HCT116 (cell line): ENCODE measurements around the gene MRPL37. TPM values are rescaled to one million over a fixed set of nuclear protein-coding genes. Genes with fewer than 3 reads are reported as not detected.

Experiments
- ATAC-seq: fragments of 200-7000 bp; cut with Tn5 transposase; 2 replicates; pipeline ENCODE4 v1.9.1; 2020; ENCODE audit warnings: mild to moderate bottlenecking, moderate library complexity
- BruUV-seq: library from RNA; stranded (reverse); fragments of 400-500 nt; replicated peaks from 2 replicates; lab custom pipeline; 2021; lab: Mats Ljungman, UMichigan
- CTCF ChIA-PET: fragments of 300-600 bp; sonication (Branson Sonifier 250); formaldehyde crosslinking; loops from one replicate; lab custom pipeline; 2021; ENCODE audit warnings: antibody characterized with exemption; lab: Charles Lee
- POLR2A ChIA-PET: fragments of 300-600, 350-600 bp; sonication (Branson Sonifier 250); formaldehyde crosslinking; loops from one replicate; lab custom pipeline; 2021; ENCODE audit warnings: antibody characterized with exemption; lab: Charles Lee
- RAD21 ChIA-PET, 2 experiments: fragments of 300-600 bp; sonication (Branson Sonifier 250); formaldehyde crosslinking; loops; one replicate each; lab custom pipeline; 2023; ENCODE audit warnings: low total read pairs in 2 of 2; ENCODE audit not compliant: uncharacterized antibody in 2 of 2, unreplicated experiment in 2 of 2, low non-redundant PET in 1 of 2; lab: Charles Lee
- DNase-seq: peaks from one replicate; pipeline ENCODE4 v3.0.0-alpha.2; 2010; ENCODE audit warnings: low read depth, low spot score
- H2AFZ ChIP-seq: fragments of 200-600 bp; shearing (Covaris generic), sonication (generic); 2 replicates; pipeline ENCODE4 v1.6.1; 2017; ENCODE audit warnings: low read depth, mixed run types, mixed read lengths, antibody characterized with exemption, low read length; ENCODE audit not compliant: poor library complexity, severe bottlenecking
- H3K27ac ChIP-seq: 2 replicates; pipeline ENCODE4 v1.5.1; 2012; ENCODE audit warnings: low read depth, low read length
- H3K27me3 ChIP-seq: fragments of 200-600 bp; sonication (generic); 2 replicates; pipeline ENCODE4 v1.6.1; 2016; ENCODE audit warnings: mixed run types, low read length, mixed read lengths; ENCODE audit not compliant: insufficient read depth
- H3K36me3 ChIP-seq, 2 experiments: fragments of 200-500 bp in 1 of 2; fragments of 200-600 bp in 1 of 2; sonication (Bioruptor generic) in 1 of 2; sonication (generic) in 1 of 2; 2 replicates each; pipeline versions ENCODE4 v1.5.1 to v1.6.1; 2014 to 2016; ENCODE audit warnings: low read length in 2 of 2, inconsistent platforms in 1 of 2, mixed read lengths in 1 of 2, mixed run types in 1 of 2; ENCODE audit not compliant: insufficient read depth in 2 of 2, control insufficient read depth in 1 of 2
- H3K4me1 ChIP-seq, 2 experiments: fragments of 200-600 bp in 1 of 2; sonication (generic) in 1 of 2; 2 replicates each; pipeline versions ENCODE4 v1.5.1 to v1.6.1; 2012 to 2017; ENCODE audit warnings: low read length in 2 of 2, inconsistent platforms in 1 of 2, mild to moderate bottlenecking in 1 of 2, mixed read lengths in 1 of 2, mixed run types in 1 of 2, moderate library complexity in 1 of 2; ENCODE audit not compliant: insufficient read depth in 2 of 2, control insufficient read depth in 1 of 2
- H3K4me2 ChIP-seq: fragments of 200-600 bp; sonication (generic); 2 replicates; pipeline ENCODE4 v1.6.1; 2017; ENCODE audit warnings: mixed run types, low read length, mixed read lengths
- H3K4me3 ChIP-seq, 2 experiments: fragments of 200-600 bp in 1 of 2; sonication (generic) in 1 of 2; replicated peaks in 1 of 2; 2 replicates each; pipeline ENCODE4 v1.5.1; 2011 to 2016; ENCODE audit warnings: low read length in 2 of 2, control low read depth in 1 of 2, low read depth in 1 of 2, mild to moderate bottlenecking in 1 of 2, mixed read lengths in 1 of 2, mixed run types in 1 of 2
- H3K79me2 ChIP-seq: fragments of 200-600 bp; sonication (generic); 2 replicates; pipeline ENCODE4 v1.6.1; 2017; ENCODE audit warnings: mild to moderate bottlenecking, mixed run types, low read length, moderate library complexity, mixed read lengths; ENCODE audit not compliant: insufficient read depth
- H3K9ac ChIP-seq: fragments of 200-600 bp; sonication (generic); 2 replicates; pipeline ENCODE4 v1.6.1; 2016; ENCODE audit warnings: low read length, mixed read lengths
- H3K9me2 ChIP-seq: fragments of 200-600 bp; sonication (generic), shearing (Covaris generic); 2 replicates; pipeline ENCODE4 v1.6.1; 2017; ENCODE audit warnings: mixed run types, mild to moderate bottlenecking, moderate library complexity; ENCODE audit not compliant: insufficient read depth
- H3K9me3 ChIP-seq, 2 experiments: fragments of 200-500 bp in 1 of 2; fragments of 200-600 bp in 1 of 2; sonication (Bioruptor generic) in 1 of 2; sonication (generic) in 1 of 2; 2 replicates each; pipeline ENCODE4 v1.6.1; 2014 to 2017; ENCODE audit warnings: low read length in 2 of 2, mixed read lengths in 2 of 2, inconsistent platforms in 1 of 2, low read depth in 1 of 2, mild to moderate bottlenecking in 1 of 2, mixed run types in 1 of 2, moderate library complexity in 1 of 2; ENCODE audit not compliant: control insufficient read depth in 1 of 2, insufficient read depth in 1 of 2
- H4K20me1 ChIP-seq: fragments of 200-600 bp; sonication (generic), shearing (Covaris generic); 2 replicates; pipeline ENCODE4 v1.6.1; 2017; ENCODE audit warnings: mixed run types, mild to moderate bottlenecking, moderate library complexity; ENCODE audit not compliant: insufficient read depth
- CBX3 ChIP-seq: IDR thresholded peaks from 2 replicates; pipeline ENCODE4 v1.6.1; 2012; ENCODE audit warnings: low read depth
- CEBPB ChIP-seq: IDR thresholded peaks from 2 replicates; pipeline ENCODE4 v1.6.1; 2012; ENCODE audit warnings: low read depth
- ELF1 ChIP-seq: IDR thresholded peaks from 2 replicates; pipeline ENCODE4 v1.6.1; 2012; ENCODE audit warnings: low read depth, borderline replicate concordance
- EZH2 ChIP-seq: fragments of 200-600 bp; sonication (generic); IDR thresholded peaks from 2 replicates; pipeline ENCODE4 v1.6.1; 2017; ENCODE audit warnings: antibody characterized with exemption, mixed run types
- EZH2phosphoT487 ChIP-seq: fragments of 200-600 bp; IDR thresholded peaks from 2 replicates; pipeline ENCODE4 v1.6.1; 2018; ENCODE audit warnings: antibody characterized with exemption, borderline replicate concordance
- FOSL1 ChIP-seq: IDR thresholded peaks from 2 replicates; pipeline ENCODE4 v1.6.1; 2012; ENCODE audit warnings: low read depth
- JUND ChIP-seq: IDR thresholded peaks from 2 replicates; pipeline ENCODE4 v1.6.1; 2012
- POLR2AphosphoS5 ChIP-seq: IDR thresholded peaks from 2 replicates; pipeline ENCODE4 v1.6.1; 2011; ENCODE audit warnings: mild to moderate bottlenecking, low read depth, low read length, moderate library complexity
- SIN3A ChIP-seq: IDR thresholded peaks from 2 replicates; pipeline ENCODE4 v1.6.1; 2012; ENCODE audit warnings: low read depth
- SP1 ChIP-seq: IDR thresholded peaks from 2 replicates; pipeline ENCODE4 v1.6.1; 2012; ENCODE audit warnings: low read depth
- SRF ChIP-seq: IDR thresholded peaks from 2 replicates; pipeline ENCODE4 v1.6.1; 2012; ENCODE audit warnings: low read depth
- ZFX ChIP-seq: fragments of 450-650 bp; IDR thresholded peaks from 2 replicates; pipeline ENCODE4 v1.6.1; 2017
- ZNF274 ChIP-seq: fragments of 200-500 bp; sonication (Bioruptor generic); IDR thresholded peaks from 2 replicates; pipeline ENCODE4 v1.6.1; 2014; ENCODE audit warnings: mild to moderate bottlenecking, low read depth, low read length, inconsistent platforms
- intact Hi-C: fragments of 100-400 bp; cut with micrococcal nuclease; formaldehyde crosslinking; loops from 2 replicates; pipeline ENCODE4 v1.10.0; 2022
- total RNA-seq: library from RNA; stranded (reverse); gene quantifications from one replicate; pipeline ENCODE4 v1.2.1, GENCODE V29; 2021; ENCODE audit not compliant: unreplicated experiment
- TF ChIP-seq, protein P1 (sequence below): IDR thresholded peaks from 2 replicates; pipeline ENCODE4 v1.6.1; 2011; ENCODE audit warnings: mild to moderate bottlenecking, low read length, moderate library complexity; ENCODE audit not compliant: insufficient replicate concordance; ENCODE audit errors: extremely low read depth
- TF ChIP-seq, protein P2 (sequence below): IDR thresholded peaks from 2 replicates; pipeline ENCODE4 v1.6.1; 2012

MRPL37 gene
- total RNA-seq, 1 experiment from 2014 or later: 132 TPM

DNA sequence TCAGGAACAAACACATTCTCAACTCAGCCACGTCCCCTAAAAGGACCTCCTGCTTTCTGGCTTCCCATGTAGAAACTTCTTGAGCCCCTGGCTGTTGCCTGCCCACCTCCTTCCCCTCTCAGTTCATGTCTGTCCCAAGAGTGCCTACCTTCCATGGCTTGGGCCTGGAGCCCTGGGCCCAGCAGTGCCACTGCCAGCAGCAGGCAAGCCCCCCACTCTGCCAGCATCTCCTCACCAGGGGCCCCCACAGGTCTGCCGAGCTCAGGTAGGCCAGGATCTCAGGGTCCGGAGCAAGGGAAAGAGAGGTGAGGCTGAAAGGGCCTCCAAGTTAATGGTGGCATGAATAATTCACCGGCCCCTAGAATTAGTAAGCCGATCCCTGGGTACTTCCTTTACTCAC is 47.3 kb upstream of the MRPL37 start, which contains the start of gene CDCP2:
Gene CDCP2, minus strand, starts transcription at position 305 of the 400 bp plus-strand sequence. Its CDS starts 78 bp downstream, at position 227.
- Histone ChIP-seq H3K9me3 (no peaks in the 10 kb centered on the region), H3K9ac (no peak within 1 kb of the TSS), H3K27me3 (no peaks in the 10 kb centered on the region), H3K4me2 (no peak within 1 kb of the TSS), H2AFZ (no peak within 1 kb of the TSS), H3K36me3 (no peaks in the 10 kb centered on the region), H3K4me1 (peaks cover 8 to 14% of the 10 kb centered on the region in 2 experiments), H3K79me2 (no peaks in the 10 kb centered on the region), H3K4me3 (no peak within 1 kb of the TSS), H4K20me1 (no peaks in the 10 kb centered on the region), H3K9me2 (no peaks in the 10 kb centered on the region), H3K27ac (no peak within 1 kb of the TSS)
- BruUV-seq: no TSS peak
- TF ChIP-seq SRF (no peak), EZH2 (no peak), ZFX (no peak), JUND (no peak), ZNF274 (no peak), CBX3 (no peak), SP1 (no peak), SIN3A (no peak), ELF1 (no peak), FOSL1 (no peak), CEBPB (no peak), POLR2AphosphoS5 (no peak), EZH2phosphoT487 (no peak)
- TF ChIP-seq, protein P1, sequence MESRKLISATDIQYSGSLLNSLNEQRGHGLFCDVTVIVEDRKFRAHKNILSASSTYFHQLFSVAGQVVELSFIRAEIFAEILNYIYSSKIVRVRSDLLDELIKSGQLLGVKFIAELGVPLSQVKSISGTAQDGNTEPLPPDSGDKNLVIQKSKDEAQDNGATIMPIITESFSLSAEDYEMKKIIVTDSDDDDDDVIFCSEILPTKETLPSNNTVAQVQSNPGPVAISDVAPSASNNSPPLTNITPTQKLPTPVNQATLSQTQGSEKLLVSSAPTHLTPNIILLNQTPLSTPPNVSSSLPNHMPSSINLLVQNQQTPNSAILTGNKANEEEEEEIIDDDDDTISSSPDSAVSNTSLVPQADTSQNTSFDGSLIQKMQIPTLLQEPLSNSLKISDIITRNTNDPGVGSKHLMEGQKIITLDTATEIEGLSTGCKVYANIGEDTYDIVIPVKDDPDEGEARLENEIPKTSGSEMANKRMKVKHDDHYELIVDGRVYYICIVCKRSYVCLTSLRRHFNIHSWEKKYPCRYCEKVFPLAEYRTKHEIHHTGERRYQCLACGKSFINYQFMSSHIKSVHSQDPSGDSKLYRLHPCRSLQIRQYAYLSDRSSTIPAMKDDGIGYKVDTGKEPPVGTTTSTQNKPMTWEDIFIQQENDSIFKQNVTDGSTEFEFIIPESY: no peak
- TF ChIP-seq, protein P2, sequence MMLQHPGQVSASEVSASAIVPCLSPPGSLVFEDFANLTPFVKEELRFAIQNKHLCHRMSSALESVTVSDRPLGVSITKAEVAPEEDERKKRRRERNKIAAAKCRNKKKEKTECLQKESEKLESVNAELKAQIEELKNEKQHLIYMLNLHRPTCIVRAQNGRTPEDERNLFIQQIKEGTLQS: no peak
- intact Hi-C loops: no loop called here
- ChIA-PET POLR2A (no interaction called here), CTCF (no interaction called here), RAD21 (no interaction called here)
- ATAC-seq: no peak
- no peak for DNase-seq
